Right lobe of liver (tissue), 6 donors: ENCODE data around the gene MKLN1. TPM values are rescaled to one million over a fixed set of nuclear protein-coding genes. Genes with fewer than 3 reads are reported as not detected.
"Not testable (repeated sequence)": the region's sequence is repeated elsewhere in the genome, so short reads cannot be mapped to it uniquely, and the experiment has no call there.

ENCODE experiments used
- ATAC-seq, 4 donors: fragments of 200-7000 bp; cut with Tn5 transposase; one replicate each; pipeline ENCODE4 v1.9.1; 2020; ENCODE audit warnings: mild to moderate bottlenecking in 4 of 4, moderate library complexity in 4 of 4
- DNase-seq, 3 donors: peaks; one replicate each; pipeline ENCODE4 v3.0.0-alpha.2; 2020
- H3K27ac ChIP-seq, 3 donors: fragments of 200-600 bp; one replicate each; pipeline ENCODE4 v1.8.0; 2022
- H3K27me3 ChIP-seq, 2 donors: fragments of 200-600 bp; one replicate each; pipeline ENCODE4 v1.8.0; 2022
- H3K36me3 ChIP-seq, 4 donors: fragments of 200-600 bp; sonication (generic) in 1 of 4; one replicate each; pipeline versions ENCODE4 v1.5.1 to v1.8.0; 2017 to 2022; ENCODE audit warnings: control low read depth in 1 of 4
- H3K4me1 ChIP-seq, 4 donors: fragments of 200-600 bp; sonication (generic) in 1 of 4; one replicate each; pipeline versions ENCODE4 v1.5.1 to v1.8.0; 2017 to 2022; ENCODE audit warnings: control low read depth in 1 of 4
- H3K4me3 ChIP-seq, 3 donors: fragments of 200-600 bp; one replicate each; pipeline ENCODE4 v1.8.0; 2022
- H3K9me3 ChIP-seq, 4 donors: fragments of 200-600 bp; sonication (generic) in 1 of 4; one replicate each; pipeline versions ENCODE4 v1.5.1 to v1.8.0; 2017 to 2022; ENCODE audit warnings: control low read depth in 1 of 4
- CTCF ChIP-seq, 4 donors: fragments of 200-600 bp in 3 of 4; fragments of 450-650 bp in 1 of 4; IDR thresholded peaks; one replicate each; pipeline versions ENCODE4 v1.5.1 to v1.8.0; 2016 to 2022; ENCODE audit warnings: antibody characterized with exemption in 4 of 4, mild to moderate bottlenecking in 2 of 4
- POLR2A ChIP-seq: fragments of 450-650 bp; IDR thresholded peaks from one replicate; pipeline ENCODE4 v1.6.1; 2017; ENCODE audit warnings: antibody characterized with exemption, mild to moderate bottlenecking
- WGBS: methylation state at CpG from one replicate; pipeline ENCODE4 v1.1.6; 2018; ENCODE audit warnings: low coverage, low lambda C conversion rate; ENCODE audit not compliant: insufficient coverage; ENCODE audit errors: missing lambda C conversion rate; 5-methylcytosine and 5-hydroxymethylcytosine counted together
- intact Hi-C, 2 donors: fragments of 100-400 bp; cut with DNase I; formaldehyde crosslinking; loops; one replicate each; pipeline versions ENCODE4 v1.11.2 to v1.14.1; 2022
- total RNA-seq, 6 experiments: library from RNA; depleted of rRNA in 2 of 6; stranded (reverse); fragments of >200 nt in 2 of 6; fragmentation: NEBNext Ultra II Directional in 3 of 6; extraction: Animal tissue kit (Norgen Biotek cat#: 25700) in 3 of 6; gene quantifications; one replicate each; pipeline versions ENCODE4 v1.1.0 to v1.2.4, GENCODE V29; 2016 to 2023
- donor health status: DM: no; HTN: yes; CAD: no.
- donor health status: DM: no; HTN: no; CAD: no.
- donor health status: DM: no; HTN: no; CAD: no.
- donor health status: DM: no; HTN: yes; CAD: no.
- donor health status: DM: no; HTN: yes; CAD: no.

MKLN1 gene
- total RNA-seq, 6 experiments from 2014 or later = 24.0 to 39.6 (median 35.1) TPM

GRCh38 chr7:131509781-131510180, 182.1 kb downstream of the MKLN1 start:
- intact Hi-C loops = loop anchor here (5.0 kb wide), 1 partner anchor 143 kb away; no protein-coding TSS in a partner anchor

GRCh38 chr7:131511071-131511470, 183.4 kb downstream of the MKLN1 start:
- H3K27me3 ChIP-seq = no peaks in the 10 kb centered on the region
- no peak for TF ChIP-seq POLR2A
- no peak for TF ChIP-seq CTCF (IDR thresholded peaks at IDR 0.05)
- H3K9me3 ChIP-seq = no peaks in the 10 kb centered on the region
- H3K4me3 ChIP-seq = no peak overlapping the region
- peaks cover 0 to 9% (median 0%) of the 10 kb centered on the region in 4 donors for H3K4me1 ChIP-seq
- H3K36me3 ChIP-seq = no peaks in the 10 kb centered on the region
- intact Hi-C loops = no loop called here
- no peak overlapping the region for H3K27ac ChIP-seq
- 61% methylated on average over 3 of the region's 9 CpGs for WGBS
- ATAC-seq = no peak
- no peak for DNase-seq

More at GRCh38 chr7:131509781-131510180, 182.1 kb downstream of the MKLN1 start:
- TF ChIP-seq POLR2A = no peak
- TF ChIP-seq CTCF (IDR thresholded peaks at IDR 0.05) = no peak
- ATAC-seq (no peak), DNase-seq (no peak)
- no peaks in the 10 kb centered on the region for H3K27me3 ChIP-seq
- no peak overlapping the region for H3K27ac ChIP-seq
- no peaks in the 10 kb centered on the region for H3K9me3 ChIP-seq
- peaks cover 0 to 9% (median 0%) of the 10 kb centered on the region in 4 donors for H3K4me1 ChIP-seq
- 100% methylated on average over 1 of the region's 8 CpGs for WGBS
- H3K4me3 ChIP-seq = no peak overlapping the region
- H3K36me3 ChIP-seq = no peaks in the 10 kb centered on the region

- TF ChIP-seq POLR2A (no peak), CTCF (IDR thresholded peaks at IDR 0.05) (no peak)
- whole genome bisulfite sequencing = 45% methylated on average over 12 of the region's 15 CpGs
- no peaks in the 10 kb centered on the region for H3K36me3 ChIP-seq
- DNase-seq (no peak), ATAC-seq (no peak)
- peaks cover 0 to 9% (median 0%) of the 10 kb centered on the region in 4 donors for H3K4me1 ChIP-seq
- H3K27ac ChIP-seq = no peak overlapping the region
- intact Hi-C loops = no loop called here
- H3K27me3 ChIP-seq = no peaks in the 10 kb centered on the region
- H3K4me3 ChIP-seq = no peak overlapping the region
- no peaks in the 10 kb centered on the region for H3K9me3 ChIP-seq
These were observed 184.3 kb downstream of the MKLN1 start for GRCh38 chr7:131511774-131512535.

- 16% methylated on average over 5 of the region's 11 CpGs for WGBS
- intact Hi-C loops = no loop called here
- Histone ChIP-seq H3K4me3 (no peak overlapping the region), H3K27me3 (no peaks in the 10 kb centered on the region), H3K36me3 (no peaks in the 10 kb centered on the region), H3K27ac (no peak overlapping the region), H3K9me3 (no peaks in the 10 kb centered on the region), H3K4me1 (peaks cover 0 to 4% (median 0%) of the 10 kb centered on the region in 4 donors)
- DNase-seq (peak; percentile 83 to 89 (median 83)), ATAC-seq (peak; percentile 99 to 100 (median 99))
- TF ChIP-seq CTCF (IDR thresholded peaks at IDR 0.05) = peak; percentile 93 to 100 (median 98)
- TF ChIP-seq POLR2A = no peak
These were observed 185.8 kb downstream of the MKLN1 start for GRCh38 chr7:131513245-131514061.

- H3K4me1 ChIP-seq, H3K27me3 ChIP-seq, H3K36me3 ChIP-seq, DNase-seq, intact Hi-C loops, H3K27ac ChIP-seq, H3K9me3 ChIP-seq, ATAC-seq, H3K4me3 ChIP-seq: not testable (repeated sequence)
- 86% methylated on average over 5 of the region's 7 CpGs for WGBS
These were observed 187.8 kb downstream of the MKLN1 start for GRCh38 chr7:131515471-131515870.
